GM19099 (cell line): Measurements from ENCODE around the gene TREX2.

ENCODE experiments used
- POLR2A ChIP-seq: IDR thresholded peaks from 3 replicates; pipeline ENCODE4 v1.6.1; 2011; ENCODE audit warnings: low read depth; ENCODE audit not compliant: insufficient read length; ENCODE audit errors: extremely low read depth

Gene TREX2

DNA sequence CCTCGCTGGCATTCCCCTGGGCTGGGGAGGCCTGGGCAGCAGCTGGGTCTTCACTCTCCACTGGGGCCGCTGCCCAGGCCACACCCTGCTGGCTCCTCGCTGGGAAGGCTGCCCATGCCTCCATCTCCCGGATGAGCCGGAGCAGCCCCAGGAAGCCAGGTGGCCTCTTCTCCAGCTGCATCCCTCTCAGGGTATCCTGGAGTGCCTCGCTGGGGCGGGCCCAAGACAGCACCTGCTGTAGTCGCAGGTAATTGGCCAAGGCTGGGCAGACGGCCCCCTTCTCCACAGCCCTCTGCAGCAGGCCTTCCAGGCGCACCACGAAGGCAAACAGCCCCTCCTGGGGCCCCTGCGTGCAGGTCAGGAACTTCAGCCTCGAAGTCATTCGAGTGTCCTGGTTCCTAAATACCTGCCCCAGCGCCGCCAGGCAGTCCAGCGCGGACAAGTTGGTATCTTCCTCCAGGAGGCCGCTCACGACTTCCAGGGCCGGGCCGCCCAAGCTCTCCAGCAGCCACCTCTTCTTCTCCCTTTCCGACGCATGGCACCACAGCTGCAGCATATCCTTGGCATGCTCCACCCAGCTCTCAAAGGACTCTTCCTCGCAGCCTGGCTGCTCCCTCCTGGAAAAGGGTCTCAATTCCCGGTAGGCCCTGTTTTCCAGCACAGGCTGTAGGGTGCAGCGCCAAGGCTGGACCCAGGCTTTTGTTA, 48.4 kb downstream of the TREX2 start:
- TF ChIP-seq POLR2A, result no peak

DNA sequence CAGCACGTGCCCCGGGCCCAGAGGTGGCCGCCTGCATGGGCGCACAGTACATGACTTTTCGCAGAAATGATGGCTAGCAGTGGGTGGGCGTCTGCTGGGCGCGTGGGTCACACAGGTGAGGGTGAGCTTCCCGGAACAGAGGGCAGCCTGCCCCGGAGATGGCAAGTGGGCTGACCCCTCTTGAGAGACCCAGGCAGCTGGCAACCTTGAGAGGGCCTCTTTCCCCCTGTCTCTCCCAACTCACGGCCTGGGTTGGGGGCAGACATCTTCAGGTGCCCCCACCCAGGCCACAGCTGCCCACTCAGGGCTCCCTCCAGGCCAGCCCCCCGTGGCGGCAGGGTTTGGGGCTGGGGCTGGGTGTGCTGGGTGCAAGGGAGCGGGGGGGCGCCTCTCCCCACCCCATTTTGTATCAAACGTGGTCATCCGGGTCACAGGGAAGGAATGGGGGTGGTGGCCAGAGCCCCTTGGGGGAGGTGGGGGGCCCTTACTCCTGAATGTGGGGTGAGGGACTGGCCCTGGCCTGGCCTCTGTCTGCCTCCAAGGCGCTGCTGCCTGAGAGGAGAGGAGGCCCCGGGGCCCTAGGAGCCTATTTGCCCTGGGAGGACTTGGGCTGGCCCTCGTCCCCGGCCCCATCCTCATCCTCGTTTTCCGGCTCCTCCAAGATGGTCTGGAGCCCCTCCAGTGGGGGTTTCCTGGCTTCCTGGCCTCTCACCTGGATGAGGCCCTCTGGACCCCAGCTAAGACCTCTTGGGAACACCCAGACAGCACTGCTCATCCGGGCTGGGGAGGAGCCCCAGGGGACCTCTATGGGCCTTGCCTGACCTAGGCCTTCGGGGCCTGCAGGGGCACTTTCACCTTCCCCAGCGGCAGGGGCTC, 49.3 kb downstream of the TREX2 start:
- no peak for TF ChIP-seq POLR2A

DNA sequence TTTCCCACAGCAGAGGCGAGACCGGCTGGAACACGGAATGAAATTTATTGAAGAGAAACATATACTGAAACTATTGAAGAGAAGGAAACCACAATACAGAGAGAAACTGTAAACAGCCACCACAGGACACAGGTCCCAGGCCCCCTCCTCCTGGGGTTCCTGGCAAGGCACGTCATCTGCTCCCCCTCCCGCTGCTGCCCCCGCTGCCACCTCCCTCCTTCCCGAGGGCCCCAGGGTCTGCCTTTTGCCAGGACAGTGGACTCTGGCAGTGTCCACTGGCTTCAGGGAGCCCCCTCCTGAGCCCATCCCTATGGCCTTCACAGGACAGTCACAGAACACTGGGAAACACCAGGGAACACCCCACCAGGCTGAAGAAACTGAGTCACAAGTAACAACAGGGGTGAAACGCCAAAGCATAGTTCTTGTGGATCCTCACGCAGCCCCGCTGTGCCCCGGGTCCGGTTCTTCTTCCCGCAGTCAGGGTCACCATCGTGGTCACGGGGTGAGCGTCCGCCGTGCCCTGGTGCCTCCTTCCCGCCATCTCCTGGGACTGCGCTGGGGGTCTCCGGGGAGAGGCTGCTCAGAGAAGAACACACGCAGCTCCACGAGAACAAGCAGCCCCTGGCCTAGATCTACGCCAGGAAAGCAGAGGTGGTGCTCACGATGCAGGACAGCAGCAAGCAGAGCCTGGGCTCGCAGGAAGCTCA, 50.1 kb downstream of the TREX2 start:
- TF ChIP-seq POLR2A, result no peak

DNA sequence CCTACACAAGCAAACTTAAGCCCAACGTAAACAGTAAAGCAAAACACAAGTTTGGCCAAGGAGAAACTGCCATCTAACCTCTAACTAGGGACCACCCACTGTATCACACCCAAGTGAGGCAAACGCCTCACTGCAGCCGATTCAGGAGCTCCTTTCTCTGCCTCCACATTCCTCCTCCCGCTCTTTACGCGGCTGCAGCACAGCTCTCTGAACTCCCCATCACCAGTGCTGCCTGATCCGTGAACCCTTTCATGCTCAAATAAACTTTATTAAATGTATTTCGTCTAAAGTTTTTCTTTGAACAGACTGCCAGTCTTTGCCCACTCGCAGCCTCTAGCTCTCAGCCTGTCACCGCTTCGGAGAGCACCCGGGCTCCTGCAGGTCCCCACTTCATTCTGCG, 51.2 kb downstream of the TREX2 start:
- TF ChIP-seq POLR2A, result no peak
